ENCODE results near the gene OR9G1. TPM values are rescaled to one million over a fixed set of nuclear protein-coding genes. Genes with fewer than 3 reads are reported as not detected.

The OR9G1 gene
- total RNA-seq, 3 donors from 2014 or later (not counting 1 experiment from before 2014, with no cell fraction given), result not detected

DNA sequence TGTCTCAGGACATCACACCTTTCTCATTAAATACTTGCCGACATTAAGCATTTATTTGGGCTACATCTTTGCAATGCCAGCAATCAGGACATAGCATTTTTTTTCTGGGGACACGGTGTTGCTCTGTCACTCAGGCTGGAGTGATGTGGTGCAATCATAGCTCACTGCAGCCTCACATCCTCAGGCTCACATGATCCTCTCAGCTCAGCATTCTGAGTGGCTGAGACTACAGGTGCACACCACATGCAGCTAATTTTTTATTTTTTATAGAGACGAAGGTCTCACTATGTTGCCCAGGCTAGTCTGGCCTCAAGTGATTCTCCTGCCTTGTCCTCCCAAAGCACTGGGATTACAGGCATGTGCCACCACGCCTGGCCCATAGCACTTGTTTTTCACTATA is 21.6 kb downstream of the OR9G1 start:
- ATAC-seq (no peak), DNase-seq (no peak)
- Histone ChIP-seq H3K4me1 (ENCODE audit: control insufficient read depth, insufficient read depth, low read length) (no peaks in the 10 kb centered on the region), H3K4me3 (ENCODE audit: low read length) (no peak overlapping the region), H3K27ac (ENCODE audit: low read length) (no peak overlapping the region), H3K36me3 (ENCODE audit: control insufficient read depth, insufficient read depth, low read length) (no peaks in the 10 kb centered on the region), H3K9me3 (ENCODE audit: control insufficient read depth, insufficient read depth, low read length) (no peaks in the 10 kb centered on the region), H3K27me3 (ENCODE audit: control insufficient read depth, insufficient read depth, low read length) (no peaks in the 10 kb centered on the region)
- Mint-ChIP-seq H3K9me3 (peaks cover 7 to 18% of the 10 kb centered on the region in 2 donors), H3K27me3 (ENCODE audit: low read depth in 2 of 2) (no peaks in the 10 kb centered on the region), H3K4me3 (no peak overlapping the region), H3K27ac (no peak overlapping the region), H3K36me3 (no peaks in the 10 kb centered on the region), H3K4me1 (no peaks in the 10 kb centered on the region)
- 69% methylated on average over 4 of the region's 4 CpGs for WGBS (ENCODE audit: insufficient coverage)
- intact Hi-C loops (cut with micrococcal nuclease), result no loop called here
- TF ChIP-seq, protein P1, sequence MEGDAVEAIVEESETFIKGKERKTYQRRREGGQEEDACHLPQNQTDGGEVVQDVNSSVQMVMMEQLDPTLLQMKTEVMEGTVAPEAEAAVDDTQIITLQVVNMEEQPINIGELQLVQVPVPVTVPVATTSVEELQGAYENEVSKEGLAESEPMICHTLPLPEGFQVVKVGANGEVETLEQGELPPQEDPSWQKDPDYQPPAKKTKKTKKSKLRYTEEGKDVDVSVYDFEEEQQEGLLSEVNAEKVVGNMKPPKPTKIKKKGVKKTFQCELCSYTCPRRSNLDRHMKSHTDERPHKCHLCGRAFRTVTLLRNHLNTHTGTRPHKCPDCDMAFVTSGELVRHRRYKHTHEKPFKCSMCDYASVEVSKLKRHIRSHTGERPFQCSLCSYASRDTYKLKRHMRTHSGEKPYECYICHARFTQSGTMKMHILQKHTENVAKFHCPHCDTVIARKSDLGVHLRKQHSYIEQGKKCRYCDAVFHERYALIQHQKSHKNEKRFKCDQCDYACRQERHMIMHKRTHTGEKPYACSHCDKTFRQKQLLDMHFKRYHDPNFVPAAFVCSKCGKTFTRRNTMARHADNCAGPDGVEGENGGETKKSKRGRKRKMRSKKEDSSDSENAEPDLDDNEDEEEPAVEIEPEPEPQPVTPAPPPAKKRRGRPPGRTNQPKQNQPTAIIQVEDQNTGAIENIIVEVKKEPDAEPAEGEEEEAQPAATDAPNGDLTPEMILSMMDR (IDR thresholded peaks at IDR 0.05), result no peak

- H3K27ac Mint-ChIP-seq, result no peak overlapping the region
- 84% methylated on average over 3 of the region's 3 CpGs for WGBS (ENCODE audit: insufficient coverage)
- peaks cover 10 to 11% of the 10 kb centered on the region in 2 donors for H3K9me3 Mint-ChIP-seq
- Histone ChIP-seq H3K27ac (ENCODE audit: low read length) (no peak overlapping the region), H3K27me3 (ENCODE audit: control insufficient read depth, insufficient read depth, low read length) (no peaks in the 10 kb centered on the region), H3K4me1 (ENCODE audit: control insufficient read depth, insufficient read depth, low read length) (no peaks in the 10 kb centered on the region), H3K9me3 (ENCODE audit: control insufficient read depth, insufficient read depth, low read length) (peaks cover 5% of the 10 kb centered on the region), H3K4me3 (ENCODE audit: low read length) (no peak overlapping the region), H3K36me3 (ENCODE audit: control insufficient read depth, insufficient read depth, low read length) (no peaks in the 10 kb centered on the region)
- TF ChIP-seq, protein P1 (IDR thresholded peaks at IDR 0.05), result no peak
- intact Hi-C loops (cut with micrococcal nuclease), result no loop called here
- H3K4me1 Mint-ChIP-seq, result no peaks in the 10 kb centered on the region
- H3K36me3 Mint-ChIP-seq, result peaks cover 4% of the 10 kb centered on the region
- DNase-seq (no peak), ATAC-seq (no peak)
- no peaks in the 10 kb centered on the region for H3K27me3 Mint-ChIP-seq (ENCODE audit: low read depth in 2 of 2)
- H3K4me3 Mint-ChIP-seq, result no peak overlapping the region
These were observed 41.2 kb downstream of the OR9G1 start for GRCh38 chr11:56740107-56740506.

DNA sequence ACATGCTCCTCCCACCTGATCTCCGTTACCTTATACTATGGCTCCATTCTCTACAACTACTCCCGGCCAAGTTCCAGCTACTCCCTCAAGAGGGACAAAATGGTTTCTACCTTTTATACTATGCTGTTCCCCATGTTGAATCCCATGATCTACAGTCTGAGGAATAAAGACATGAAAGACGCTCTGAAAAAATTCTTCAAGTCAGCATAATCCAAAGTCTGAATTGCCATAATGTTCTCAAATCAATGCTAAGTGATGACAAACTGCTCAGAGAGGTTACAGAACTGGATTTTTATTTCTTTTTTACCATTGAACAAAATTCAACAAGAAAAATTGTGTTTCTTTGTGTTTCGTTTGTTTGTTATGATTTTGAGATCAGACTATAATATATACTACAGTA is 42.0 kb downstream of the OR9G1 start:
- H3K4me3 ChIP-seq (ENCODE audit: low read length), result no peak overlapping the region
- no peaks in the 10 kb centered on the region for H3K4me1 ChIP-seq (ENCODE audit: control insufficient read depth, insufficient read depth, low read length)
- H3K27ac ChIP-seq (ENCODE audit: low read length), result no peak overlapping the region
- intact Hi-C loops (cut with micrococcal nuclease), result no loop called here
- TF ChIP-seq, protein P1 (IDR thresholded peaks at IDR 0.05), result no peak
- WGBS (ENCODE audit: insufficient coverage), result 86% methylated on average over 3 of the region's 4 CpGs
- Mint-ChIP-seq H3K27me3 (ENCODE audit: low read depth in 2 of 2) (no peaks in the 10 kb centered on the region), H3K27ac (no peak overlapping the region), H3K36me3 (no peaks in the 10 kb centered on the region), H3K4me1 (no peaks in the 10 kb centered on the region), H3K4me3 (no peak overlapping the region), H3K9me3 (peaks cover 8 to 11% of the 10 kb centered on the region in 2 donors)
- H3K36me3 ChIP-seq (ENCODE audit: control insufficient read depth, insufficient read depth, low read length), result no peaks in the 10 kb centered on the region
- DNase-seq, result no peak
- H3K9me3 ChIP-seq (ENCODE audit: control insufficient read depth, insufficient read depth, low read length), result peaks cover 5% of the 10 kb centered on the region
- H3K27me3 ChIP-seq (ENCODE audit: control insufficient read depth, insufficient read depth, low read length), result no peaks in the 10 kb centered on the region
- ATAC-seq, result no peak

- Mint-ChIP-seq H3K27me3 (ENCODE audit: low read depth in 2 of 2) (no peaks in the 10 kb centered on the region), H3K36me3 (no peaks in the 10 kb centered on the region), H3K27ac (no peak within 1 kb of the TSS), H3K4me1 (no peaks in the 10 kb centered on the region), H3K4me3 (no peak within 1 kb of the TSS), H3K9me3 (peaks cover 10% of the 10 kb centered on the region in 2 donors)
- Histone ChIP-seq H3K4me3 (ENCODE audit: low read length) (no peak within 1 kb of the TSS), H3K27me3 (ENCODE audit: control insufficient read depth, insufficient read depth, low read length) (no peaks in the 10 kb centered on the region), H3K36me3 (ENCODE audit: control insufficient read depth, insufficient read depth, low read length) (no peaks in the 10 kb centered on the region), H3K4me1 (ENCODE audit: control insufficient read depth, insufficient read depth, low read length) (no peaks in the 10 kb centered on the region), H3K27ac (ENCODE audit: low read length) (no peak within 1 kb of the TSS), H3K9me3 (ENCODE audit: control insufficient read depth, insufficient read depth, low read length) (no peaks in the 10 kb centered on the region)
- TF ChIP-seq, protein P1 (IDR thresholded peaks at IDR 0.05), result no peak
- DNase-seq (no peak), ATAC-seq (no peak)
- intact Hi-C loops (cut with micrococcal nuclease), result no loop called here
- no CpG with 5 or more reads among the region's 1 CpG for WGBS (ENCODE audit: insufficient coverage)
These were observed 49.7 kb downstream of the OR9G1 start, which contains the start of gene OR9G4 for GRCh38 chr11:56748597-56748996. Gene OR9G4, minus strand, starts transcription at chr11:56748697. Its CDS starts 4,931 bp downstream, at chr11:56743766.
